K562 (cell line): Measurements from ENCODE around the gene MSANTD1. TPM values are rescaled to one million over a fixed set of nuclear protein-coding genes. Genes with fewer than 3 reads are reported as not detected.
A peak's percentile ranks its signal among the peaks of the same experiment; 100 is the strongest.

Source experiments
- CAMTA2 ChIP-seq: fragments of 250-450 bp; sonication (Bioruptor Pico); conservative IDR thresholded peaks from 2 replicates; pipeline ENCODE4 v1.5.1; 2022
- CSDE1 ChIP-seq, 2 experiments: fragments of 450-650 bp; IDR thresholded peaks; 2 replicates each; pipeline ENCODE4 v1.6.1; 2016; ENCODE audit warnings: mild to moderate bottlenecking in 1 of 2
- E2F1 ChIP-seq: sonication (generic); formaldehyde crosslinking; IDR thresholded peaks from 2 replicates; pipeline ENCODE4 v1.8.1; 2023; ENCODE audit warnings: mild to moderate bottlenecking, missing genetic modification reagents, moderate library complexity
- FOSL1 ChIP-seq: fragments of 200-800 bp; sonication (Bioruptor generic); conservative IDR thresholded peaks from 2 replicates; pipeline ENCODE4 v1.6.1; 2016; ENCODE audit warnings: missing genetic modification characterization, missing compliant biosample characterization
- HNRNPK ChIP-seq: fragments of 200-400 bp; formaldehyde crosslinking; IDR thresholded peaks from one replicate; pipeline ENCODE4 v1.6.1; 2018; ENCODE audit warnings: mild to moderate bottlenecking, low read depth, low read length; ENCODE audit not compliant: poor library complexity, severe bottlenecking
- JUN ChIP-seq, 2 experiments: sonication (generic) in 1 of 2; formaldehyde crosslinking in 1 of 2; IDR thresholded peaks; 2 replicates each; pipeline versions ENCODE4 v1.6.1 to v1.8.0; 2012 to 2022; ENCODE audit warnings: borderline replicate concordance in 2 of 2, mild to moderate bottlenecking in 2 of 2, improper control_type of control experiment in 1 of 2, low read depth in 1 of 2, low read length in 1 of 2, missing genetic modification reagents in 1 of 2
- JUND ChIP-seq, 2 experiments: IDR thresholded peaks; 2 replicates in 1 of 2; 3 replicates in 1 of 2; pipeline ENCODE4 v1.6.1; 2011; ENCODE audit warnings: borderline replicate concordance in 2 of 2, low read depth in 2 of 2, low read length in 2 of 2, improper control_type of control experiment in 1 of 2, missing biosample characterization in 1 of 2, missing genetic modification characterization in 1 of 2, missing genetic modification reagents in 1 of 2
- MAX ChIP-seq: sonication (generic); formaldehyde crosslinking; IDR thresholded peaks from 2 replicates; pipeline ENCODE4 v1.9.0; 2022; ENCODE audit warnings: mild to moderate bottlenecking, missing genetic modification reagents
- PHF21A ChIP-seq: fragments of 450-650 bp; IDR thresholded peaks from 2 replicates; pipeline ENCODE4 v1.6.1; 2017; ENCODE audit warnings: low read depth, borderline replicate concordance
- PHTF2 ChIP-seq: fragments of 250-450 bp; sonication (Bioruptor Pico); IDR thresholded peaks from 2 replicates; pipeline ENCODE4 v1.5.0; 2021; ENCODE audit warnings: mild to moderate bottlenecking
- RFX7 ChIP-seq: fragments of 250-450 bp; sonication (Bioruptor Pico); IDR thresholded peaks from 2 replicates; pipeline ENCODE4 v1.5.1; 2021; ENCODE audit warnings: mild to moderate bottlenecking
- SRSF7 ChIP-seq: fragments of 200-400 bp; formaldehyde crosslinking; optimal IDR thresholded peaks from 2 replicates; pipeline ENCODE3; 2017; ENCODE audit warnings: mild to moderate bottlenecking, low read depth, low read length
- TAF1 ChIP-seq: IDR thresholded peaks from 2 replicates; pipeline ENCODE4 v1.6.1; 2011; ENCODE audit warnings: mild to moderate bottlenecking, low read length, moderate library complexity; ENCODE audit not compliant: insufficient read depth, control insufficient read depth, severe bottlenecking; ENCODE audit errors: extremely low read depth
- TAL1 ChIP-seq: fragments of 450-650 bp; IDR thresholded peaks from 2 replicates; pipeline ENCODE4 v1.6.1; 2016; ENCODE audit warnings: mild to moderate bottlenecking
- YY1 ChIP-seq, 3 experiments: IDR thresholded peaks; 2 replicates each; pipeline ENCODE4 v1.6.1; 2011; ENCODE audit warnings: low read length in 2 of 3, mild to moderate bottlenecking in 2 of 3, moderate library complexity in 2 of 3, borderline replicate concordance in 1 of 3, control low read depth in 1 of 3, low read depth in 1 of 3; ENCODE audit not compliant: insufficient read depth in 3 of 3, insufficient replicate concordance in 2 of 3, control insufficient read depth in 1 of 3, insufficient read length in 1 of 3; ENCODE audit errors: extremely low read depth in 1 of 3
- ZBED1 ChIP-seq: IDR thresholded peaks from 2 replicates; pipeline ENCODE4 v1.6.1; 2014
- ZNF398 ChIP-seq: fragments of 250-450 bp; sonication (Bioruptor Pico); IDR thresholded peaks from 2 replicates; pipeline ENCODE4 v1.8.0; 2021; ENCODE audit warnings: moderate library complexity, mild to moderate bottlenecking, inconsistent platforms
- ZNF444 ChIP-seq: fragments of 250-450 bp; sonication (Bioruptor Pico); IDR thresholded peaks from 2 replicates; pipeline ENCODE4 v1.4.0; 2020; ENCODE audit warnings: mild to moderate bottlenecking, moderate library complexity
- ZSCAN29 ChIP-seq: fragments of 450-650 bp; IDR thresholded peaks from 2 replicates; pipeline ENCODE4 v1.6.1; 2017
- polyA plus RNA-seq, 8 experiments: library from polyadenylated mRNA; depleted of rRNA in 4 of 8; stranded (reverse) in 5 of 8; unstranded in 3 of 8; fragments of >200 nt; fragmentation: Nextera tagmentation in 2 of 8; fragmentation: Illumina TruSeq in 1 of 8; extraction: Ambion mirVana in 2 of 8; extraction: Trizol in 1 of 8; gene quantifications; 2 replicates each; pipeline versions ENCODE4 v1.2.1 to v1.2.3, GENCODE V29; 2011 to 2014; ENCODE audit warnings: inconsistent platforms in 1 of 8, missing spikeins in 1 of 8
- total RNA-seq, 7 experiments: library from RNA; depleted of rRNA in 6 of 7; stranded (reverse); fragments of >200 nt in 6 of 7; fragmentation: Illumina TruSeq in 2 of 7; extraction: Trizol in 2 of 7; gene quantifications; 2 replicates each; pipeline versions ENCODE4 v1.2.1 to v1.2.3, GENCODE V29; 2011 to 2021; ENCODE audit warnings: low replicate concordance in 1 of 7
- TF ChIP-seq, protein P1 (sequence below): fragments of 250-450 bp; sonication (Bioruptor Pico); IDR thresholded peaks from 2 replicates; pipeline ENCODE4 v1.8.0; 2022; ENCODE audit warnings: inconsistent platforms

The MSANTD1 gene
- total and polyA plus RNA-seq, 9 of the 15 experiments (the other 6 are each of a cell fraction or from before 2014, with no cell fraction given): 0.04 to 0.09 (median 0.07) TPM; not detected in 6

DNA sequence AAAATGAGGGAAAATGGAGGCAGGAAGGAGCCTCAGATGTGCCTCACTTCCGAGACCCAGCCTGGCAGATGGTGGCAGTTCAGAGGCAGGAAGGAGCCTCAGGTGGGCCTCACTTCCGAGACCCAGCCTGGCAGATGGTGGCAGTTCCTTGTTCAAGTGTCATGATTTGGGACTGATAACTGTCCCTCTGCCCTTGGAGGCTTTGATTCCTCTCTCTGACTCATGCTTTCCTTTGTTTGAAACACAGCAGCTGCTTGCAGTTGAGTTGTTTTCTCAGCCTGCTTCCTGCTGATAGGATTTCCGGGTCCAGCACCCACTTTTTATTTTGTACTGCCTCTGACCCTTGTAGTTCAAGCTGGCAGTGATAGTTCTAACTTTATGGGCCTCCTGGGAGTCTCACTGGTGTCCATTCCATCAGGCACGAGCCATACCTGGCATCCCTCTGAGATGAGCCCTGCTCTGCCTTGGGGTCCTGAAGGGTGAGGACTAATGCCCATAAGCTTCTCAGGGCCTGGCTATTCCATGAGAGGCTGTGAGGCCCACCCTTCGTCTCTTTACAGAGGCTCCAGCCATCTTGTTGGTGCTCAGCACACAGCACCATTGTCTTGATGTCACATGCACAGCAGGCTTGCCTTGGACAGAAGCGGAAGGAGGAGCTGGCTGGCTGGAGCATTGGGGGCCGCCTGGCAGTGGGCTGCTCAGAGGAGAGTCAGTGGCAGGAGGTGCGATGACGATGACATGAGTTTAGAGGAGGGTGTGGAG lies 56.8 kb downstream of the MSANTD1 start (continued):
- TF ChIP-seq SRSF7: no peak
- 0 out of 2 replicates have a peak, but pooled peaks have one; percentile 17 for TF ChIP-seq ZNF444
- no peak for TF ChIP-seq E2F1 (CRISPR knock-in tag)
- peak in 1 of 3 experiments; percentile 15 for TF ChIP-seq YY1 (IDR thresholded peaks at IDR 0.05; ENCODE audit: borderline replicate concordance in 1 of 3, control insufficient read depth in 1 of 3, extremely low read depth in 1 of 3, insufficient read depth in 3 of 3, insufficient read length in 1 of 3, insufficient replicate concordance in 2 of 3, low read depth in 1 of 3, low read length in 2 of 3)
- no peak for TF ChIP-seq ZNF398
- peak; percentile 75 for TF ChIP-seq TAL1
- TF ChIP-seq, protein P1, sequence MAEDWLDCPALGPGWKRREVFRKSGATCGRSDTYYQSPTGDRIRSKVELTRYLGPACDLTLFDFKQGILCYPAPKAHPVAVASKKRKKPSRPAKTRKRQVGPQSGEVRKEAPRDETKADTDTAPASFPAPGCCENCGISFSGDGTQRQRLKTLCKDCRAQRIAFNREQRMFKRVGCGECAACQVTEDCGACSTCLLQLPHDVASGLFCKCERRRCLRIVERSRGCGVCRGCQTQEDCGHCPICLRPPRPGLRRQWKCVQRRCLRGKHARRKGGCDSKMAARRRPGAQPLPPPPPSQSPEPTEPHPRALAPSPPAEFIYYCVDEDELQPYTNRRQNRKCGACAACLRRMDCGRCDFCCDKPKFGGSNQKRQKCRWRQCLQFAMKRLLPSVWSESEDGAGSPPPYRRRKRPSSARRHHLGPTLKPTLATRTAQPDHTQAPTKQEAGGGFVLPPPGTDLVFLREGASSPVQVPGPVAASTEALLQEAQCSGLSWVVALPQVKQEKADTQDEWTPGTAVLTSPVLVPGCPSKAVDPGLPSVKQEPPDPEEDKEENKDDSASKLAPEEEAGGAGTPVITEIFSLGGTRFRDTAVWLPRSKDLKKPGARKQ: no peak
- no peak for TF ChIP-seq MAX (CRISPR knock-in tag)
- no peak for TF ChIP-seq PHF21A
- peak; percentile 94 for TF ChIP-seq FOSL1 (tag)
- no peak for TF ChIP-seq ZBED1
- TF ChIP-seq ZSCAN29: no peak
- peak; percentile 71; the same call in 1 of the 2 replicates for TF ChIP-seq JUN (IDR thresholded peaks at IDR 0.05; ENCODE audit: borderline replicate concordance, low read depth, low read length)
- no peak for TF ChIP-seq JUN (CRISPR knock-in tag; IDR thresholded peaks at IDR 0.05; ENCODE audit: borderline replicate concordance)
- TF ChIP-seq RFX7 (CRISPR knock-in tag): no peak
- TF ChIP-seq CAMTA2 (CRISPR knock-in tag): no peak
- TF ChIP-seq HNRNPK: no peak
- TF ChIP-seq PHTF2 (CRISPR knock-in tag): no peak
- no peak for TF ChIP-seq CSDE1 (IDR thresholded peaks at IDR 0.05)
- peak; percentile 86 for TF ChIP-seq JUND (IDR thresholded peaks at IDR 0.05; ENCODE audit: borderline replicate concordance, low read depth, low read length)
- peak; percentile 86; the same call in 2 of the 3 replicates for TF ChIP-seq JUND (tag; IDR thresholded peaks at IDR 0.05; ENCODE audit: borderline replicate concordance, low read depth, low read length)
- no peak for TF ChIP-seq TAF1
